NCI-H2196 treated with DMSO at 0.1 percent for 48 hours (cell line): ENCODE data around the gene PVRIG.
"Not testable (repeated sequence)": the region's sequence is repeated elsewhere in the genome, so short reads cannot be mapped to it uniquely, and the experiment has no call there.

Experiments
- DNase-seq: peaks from one replicate; lab custom pipeline; 2025; ENCODE audit not compliant: unreplicated experiment; lab: John Stamatoyannopoulos, UW

PVRIG gene

DNA sequence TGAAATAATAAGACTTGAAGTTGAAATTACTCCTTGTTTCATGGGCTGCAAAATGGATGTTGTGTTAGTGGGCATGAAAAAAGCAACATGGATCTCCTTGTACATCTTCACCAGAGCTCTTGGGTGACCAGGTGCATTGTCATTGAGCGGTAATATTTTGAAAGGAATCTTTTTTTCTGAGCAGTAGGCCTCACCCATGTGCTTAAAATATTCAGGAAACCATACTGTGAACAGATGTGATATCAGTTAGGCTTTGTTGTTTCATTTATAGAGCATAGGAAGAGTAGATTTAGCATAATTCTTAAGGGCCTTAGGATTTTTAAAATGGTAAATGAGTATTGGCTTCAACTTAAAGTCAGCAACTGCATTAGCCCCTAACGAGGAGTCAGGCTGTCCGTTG, 26.8 kb upstream of the PVRIG start:
- no peak for DNase-seq

DNA sequence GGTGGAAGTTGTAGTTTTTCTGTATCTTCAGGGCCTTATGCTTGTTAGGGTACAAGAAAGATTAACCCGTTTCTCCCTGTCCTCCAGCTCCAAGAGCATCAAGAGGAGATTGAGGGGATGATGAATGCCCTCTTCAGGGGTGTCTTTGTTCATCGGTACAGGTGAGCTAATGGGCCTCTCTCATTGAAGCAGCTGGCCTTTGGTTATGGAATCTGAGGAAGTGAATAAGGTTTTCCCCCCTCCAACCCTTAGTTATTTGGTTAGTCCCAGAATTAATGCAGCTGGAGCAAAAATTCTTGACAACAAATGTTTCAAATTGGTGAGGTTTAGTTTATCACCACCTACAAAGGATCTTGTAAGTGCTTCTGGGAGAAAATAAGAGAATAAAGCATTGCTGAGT, 24.5 kb upstream of the PVRIG start:
- DNase-seq, result no peak

DNA sequence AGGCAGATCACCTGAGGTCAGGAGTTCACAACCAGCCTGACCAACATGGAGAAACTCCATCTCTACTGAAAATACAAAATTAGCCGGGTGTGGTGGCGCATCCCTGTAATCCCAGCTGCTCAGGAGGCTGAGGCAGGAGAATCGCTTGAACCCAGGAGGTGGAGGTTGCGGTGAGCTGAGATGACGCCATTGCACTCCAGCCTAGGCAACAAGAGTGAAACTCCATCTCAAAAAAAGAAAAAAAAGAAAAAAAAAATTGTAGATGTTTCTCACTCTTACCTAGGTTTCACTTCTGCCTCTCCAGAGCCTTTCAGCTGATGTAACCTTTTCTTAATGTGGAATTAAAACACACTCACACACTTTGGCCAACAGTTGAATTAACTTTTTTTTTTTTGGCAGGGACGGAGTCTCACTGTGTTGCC, 23.8 kb upstream of the PVRIG start:
- not testable (repeated sequence) for DNase-seq

DNA sequence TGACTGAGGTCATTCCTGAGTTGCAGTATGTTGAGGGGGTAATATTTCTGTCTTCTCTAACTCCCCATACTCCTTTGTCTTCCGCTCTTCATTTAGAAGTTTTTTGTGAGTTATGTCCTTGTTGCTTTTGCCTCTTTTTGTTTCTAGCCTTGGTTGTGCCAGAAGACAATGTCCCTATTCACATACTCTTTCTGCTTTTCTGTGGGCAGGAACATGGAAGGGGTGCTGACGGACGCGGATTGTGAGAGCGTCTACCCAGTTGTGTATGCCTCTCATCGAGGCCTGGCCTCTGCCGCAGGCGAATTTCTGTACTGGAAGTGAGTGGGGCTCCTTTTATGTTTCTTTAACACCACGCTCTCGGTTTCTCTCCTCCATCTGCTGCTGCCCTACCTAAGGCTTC, 21.5 kb upstream of the PVRIG start:
- DNase-seq, result no peak

DNA sequence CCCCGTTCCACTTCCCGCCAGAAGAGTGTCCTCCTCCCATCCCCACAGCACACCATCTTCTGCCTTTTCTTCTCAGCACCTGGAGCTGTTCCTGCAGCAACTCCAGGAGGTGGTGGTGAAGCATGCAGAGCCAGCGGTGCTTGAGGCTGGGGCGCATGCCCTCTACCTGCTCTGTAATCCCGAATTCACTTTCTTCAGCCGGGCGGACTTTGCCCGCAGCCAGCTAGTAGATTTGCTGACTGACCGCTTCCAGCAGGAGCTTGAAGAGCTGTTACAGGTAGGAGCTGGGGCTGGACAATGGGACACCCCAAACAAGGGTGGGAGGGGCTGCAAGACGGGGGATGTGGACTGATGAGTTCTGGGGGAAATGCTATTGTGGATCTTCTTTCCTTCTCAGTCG, 19.1 kb upstream of the PVRIG start:
- no peak for DNase-seq

DNA sequence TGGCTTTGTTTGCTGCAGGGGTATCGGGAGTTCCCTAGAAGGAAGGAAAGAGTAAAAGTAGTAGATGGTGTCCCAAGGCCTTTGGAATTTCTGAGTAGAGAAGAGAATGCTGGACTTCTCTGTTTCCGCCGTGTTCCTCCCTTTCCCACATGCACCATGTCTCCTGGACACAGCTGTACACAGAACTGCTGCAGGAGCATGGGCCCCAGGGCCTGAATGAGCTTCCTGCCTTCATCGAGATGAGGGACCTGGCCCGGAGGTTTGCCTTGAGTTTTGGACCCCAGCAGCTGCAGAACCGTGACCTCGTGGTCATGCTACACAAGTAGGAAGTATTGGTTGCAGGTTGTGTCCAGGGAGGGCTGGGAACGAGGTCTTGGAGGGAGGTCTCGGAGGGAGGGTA, 15.3 kb upstream of the PVRIG start:
- DNase-seq, result no peak

DNA sequence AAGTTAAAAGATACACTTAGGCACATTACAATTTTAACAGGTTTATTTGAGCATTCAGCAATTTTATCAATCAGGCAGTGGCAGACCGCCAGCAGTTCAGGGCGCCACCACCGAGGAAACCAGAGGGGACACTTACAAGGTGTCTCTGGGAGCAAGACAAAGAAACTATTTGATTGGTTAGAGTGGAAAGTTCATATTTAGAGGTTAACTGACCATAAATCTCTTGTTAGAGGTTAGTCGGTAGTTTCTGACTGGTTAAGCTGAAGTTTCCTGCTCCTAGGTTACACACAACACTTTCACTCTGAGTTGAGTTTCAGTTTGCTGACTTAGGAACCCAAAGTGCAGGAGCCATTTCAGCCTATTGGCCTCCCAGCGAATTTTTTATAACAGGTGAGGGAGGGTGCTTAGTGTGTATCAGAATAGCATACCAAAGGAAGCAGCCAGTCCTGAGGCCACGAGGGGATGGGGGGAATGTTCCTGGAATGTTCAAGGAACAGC, 10.8 kb upstream of the PVRIG start:
- no peak for DNase-seq

DNA sequence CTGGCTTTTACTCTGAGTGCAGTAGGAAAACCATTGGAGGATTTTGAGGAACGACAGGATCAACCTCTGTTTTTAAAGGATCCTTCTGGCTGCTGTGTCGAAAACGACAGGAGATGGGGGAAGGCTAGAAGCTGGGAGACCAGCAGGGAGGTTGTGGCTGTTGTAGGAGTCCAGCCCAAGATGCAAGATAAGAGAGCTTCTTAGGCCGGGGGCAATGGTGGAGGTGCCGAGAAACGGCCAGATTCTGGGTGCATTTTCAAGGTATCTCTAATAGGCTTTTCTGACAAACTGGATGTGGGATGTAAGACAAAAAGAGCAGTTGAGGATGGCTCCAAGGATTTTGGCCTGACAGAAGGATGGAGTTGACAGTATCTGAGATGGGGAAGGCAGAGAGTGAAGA, 10.3 kb upstream of the PVRIG start:
- no peak for DNase-seq

DNA sequence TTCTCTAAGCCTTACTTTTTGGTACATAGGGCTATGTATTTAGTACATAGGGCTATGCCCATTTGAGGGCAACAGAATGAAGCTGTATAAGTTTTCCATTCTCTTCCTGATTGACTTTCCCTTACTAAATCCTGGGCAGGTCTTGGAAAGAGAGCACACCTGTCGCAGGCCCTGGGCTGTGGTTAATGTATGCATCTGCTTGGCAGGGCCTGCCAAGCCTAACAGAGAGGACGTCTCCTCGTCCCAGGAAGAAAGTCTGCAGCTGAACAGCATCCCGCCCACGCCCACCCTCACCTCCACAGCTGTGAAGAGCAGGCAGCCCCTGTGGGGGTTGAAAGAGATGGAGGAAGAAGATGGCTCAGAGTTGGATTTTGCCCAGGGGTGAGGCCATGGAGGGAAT, 8.9 kb upstream of the PVRIG start:
- DNase-seq, result no peak

DNA sequence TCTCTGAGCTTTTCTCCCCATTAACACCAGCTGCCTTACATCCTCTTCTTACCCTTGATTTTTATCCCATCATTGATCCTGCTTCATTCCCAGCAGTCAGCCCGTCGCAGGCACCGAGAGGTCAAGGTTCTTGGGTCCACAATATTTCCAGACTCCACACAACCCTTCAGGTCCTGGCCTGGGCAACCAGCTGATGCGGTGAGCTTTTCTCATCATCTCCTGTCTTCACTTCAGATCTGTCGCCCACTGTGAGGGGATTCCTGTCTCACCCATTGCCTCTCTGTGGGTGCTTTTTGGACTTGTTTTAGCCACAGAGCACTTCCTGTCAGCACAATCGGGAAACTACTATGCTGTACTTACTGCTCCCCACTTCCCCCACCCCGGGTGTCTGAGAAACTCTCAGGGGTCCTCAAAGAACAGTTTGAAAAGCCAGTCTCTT, 8.4 kb upstream of the PVRIG start:
- DNase-seq, result no peak

DNA sequence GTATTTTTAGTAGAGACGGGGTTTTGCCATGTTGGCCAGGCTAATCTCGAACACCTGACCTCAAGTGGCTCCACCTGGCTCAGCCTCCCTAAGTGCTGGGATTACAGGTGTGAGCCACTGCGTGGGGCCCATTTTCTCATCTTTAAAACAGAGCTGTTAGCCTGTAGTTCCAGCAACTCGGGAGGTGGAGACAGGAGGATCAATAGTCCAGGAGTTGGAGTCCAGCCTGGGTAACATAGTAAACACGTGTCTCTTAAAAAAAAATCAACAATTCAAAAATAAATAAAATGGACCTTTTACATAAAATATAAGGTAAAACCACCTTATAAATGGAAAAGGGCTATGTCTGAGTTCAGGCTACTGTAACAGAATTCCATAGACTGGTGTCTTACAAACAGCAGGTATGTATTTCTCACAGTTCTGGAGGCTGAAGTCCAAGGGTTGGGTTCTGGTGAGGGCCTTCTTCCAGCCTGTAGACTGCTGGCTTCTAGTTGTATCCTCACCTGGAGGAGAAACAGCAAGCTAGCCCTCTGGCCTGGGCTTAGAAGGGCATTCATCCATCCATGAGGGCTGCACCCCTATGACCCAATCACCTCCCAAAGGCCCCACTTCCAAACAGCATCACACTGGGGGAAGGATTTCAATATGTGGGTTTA, 7.0 kb upstream of the PVRIG start:
- no peak for DNase-seq

DNA sequence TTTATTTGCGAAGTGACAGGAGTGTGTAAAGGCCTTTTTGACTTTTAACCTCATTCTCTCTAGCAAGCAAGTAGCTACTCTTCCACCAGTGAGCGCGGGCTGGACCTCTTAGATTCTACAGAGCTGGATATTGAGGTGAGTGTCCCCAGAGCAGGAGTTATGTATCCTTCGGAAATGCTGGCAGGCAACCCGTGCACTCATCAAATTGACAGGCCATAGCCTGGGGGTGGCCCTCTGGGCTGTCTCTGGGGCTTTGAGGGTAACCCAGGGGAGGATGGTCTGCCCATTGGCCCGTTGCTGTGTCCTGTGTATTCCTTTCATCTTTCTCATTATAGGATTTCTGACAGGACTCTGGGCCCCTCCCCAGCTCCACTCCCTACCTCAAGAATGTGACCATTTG, 6.1 kb upstream of the PVRIG start:
- no peak for DNase-seq

DNA sequence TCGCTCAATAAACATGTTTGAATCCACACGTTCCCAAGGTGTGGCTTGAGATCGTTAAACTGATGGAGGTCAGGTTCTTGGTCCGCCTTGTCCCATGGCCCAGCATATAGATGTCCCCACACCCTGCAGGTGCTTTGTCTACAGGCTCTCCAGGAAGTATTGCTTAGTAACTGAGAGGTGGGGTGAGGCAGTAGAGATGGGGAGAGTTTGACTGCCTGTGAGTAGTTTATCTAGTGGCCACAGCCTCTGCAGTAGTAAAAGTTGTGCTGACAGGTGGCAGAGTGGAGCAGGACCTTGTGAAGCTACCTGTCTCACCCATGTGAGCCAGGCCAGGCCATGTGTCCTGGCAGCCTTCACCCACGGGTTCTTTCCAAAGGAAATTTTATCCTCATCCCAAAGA, 5.4 kb upstream of the PVRIG start:
- not testable (repeated sequence) for DNase-seq

DNA sequence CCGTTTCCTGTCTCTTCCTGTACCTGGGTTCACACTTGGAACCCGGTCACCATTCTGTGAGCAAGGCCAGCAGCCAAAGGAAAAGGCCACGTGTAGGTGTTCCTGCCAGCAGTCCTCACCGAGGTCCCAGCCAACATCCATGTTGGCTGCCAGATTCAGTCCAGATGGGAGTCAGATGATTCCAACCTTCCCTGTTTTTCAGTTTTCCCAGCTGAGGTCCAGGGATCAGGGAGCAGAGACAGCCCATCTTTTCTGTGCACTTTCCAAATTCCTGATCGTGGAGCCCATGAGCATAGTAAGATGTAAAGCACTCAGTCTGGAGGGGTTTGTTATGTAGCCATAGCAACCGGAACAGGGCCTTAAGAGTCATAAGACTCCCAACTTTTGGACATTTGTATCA, 3.9 kb upstream of the PVRIG start:
- DNase-seq, result no peak

DNA sequence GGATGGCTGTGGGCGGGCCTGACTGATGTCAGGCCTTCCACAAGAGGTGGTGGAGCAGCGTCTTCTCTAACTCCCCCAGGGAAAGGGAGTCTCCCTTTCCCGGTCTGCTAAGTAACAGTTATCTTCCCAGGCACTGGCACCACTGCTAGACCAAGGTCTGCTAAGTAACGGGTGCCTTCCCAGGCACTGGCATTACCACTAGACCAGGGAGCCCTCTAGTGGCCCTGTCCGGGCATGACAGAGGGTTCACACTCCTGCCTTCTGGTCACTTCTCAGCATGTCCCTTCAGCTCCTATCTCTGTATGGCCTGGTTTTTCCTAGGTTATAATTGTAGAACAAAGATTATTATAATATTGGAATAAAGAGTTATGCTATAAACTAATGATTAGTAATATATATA, 1.8 kb upstream of the PVRIG start:
- peak; percentile 19 for DNase-seq

DNA sequence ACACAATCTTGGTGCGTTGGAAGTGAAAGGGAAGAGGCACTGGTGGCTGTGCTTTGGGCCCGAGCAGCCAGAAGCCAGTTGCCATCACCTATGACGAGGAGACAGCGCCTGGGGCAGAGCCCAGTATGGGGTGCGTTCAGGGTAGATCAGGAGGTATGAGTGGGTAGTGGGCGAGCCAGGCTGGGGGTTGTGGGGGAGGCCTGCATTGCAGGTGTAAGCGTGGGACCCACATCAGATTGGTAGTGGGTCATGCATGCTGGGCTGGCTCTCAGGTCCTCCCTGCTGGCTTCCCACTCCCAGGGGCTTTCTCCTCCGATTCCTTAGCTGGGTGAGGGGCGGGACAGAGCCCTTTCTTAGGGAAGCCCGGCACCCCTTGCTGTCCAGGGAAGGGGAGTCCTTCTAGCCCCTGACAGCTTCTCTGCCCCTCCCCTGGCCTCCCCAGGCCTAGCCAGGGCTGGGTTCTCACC, 445 bp upstream of the PVRIG start:
- no peak for DNase-seq

DNA sequence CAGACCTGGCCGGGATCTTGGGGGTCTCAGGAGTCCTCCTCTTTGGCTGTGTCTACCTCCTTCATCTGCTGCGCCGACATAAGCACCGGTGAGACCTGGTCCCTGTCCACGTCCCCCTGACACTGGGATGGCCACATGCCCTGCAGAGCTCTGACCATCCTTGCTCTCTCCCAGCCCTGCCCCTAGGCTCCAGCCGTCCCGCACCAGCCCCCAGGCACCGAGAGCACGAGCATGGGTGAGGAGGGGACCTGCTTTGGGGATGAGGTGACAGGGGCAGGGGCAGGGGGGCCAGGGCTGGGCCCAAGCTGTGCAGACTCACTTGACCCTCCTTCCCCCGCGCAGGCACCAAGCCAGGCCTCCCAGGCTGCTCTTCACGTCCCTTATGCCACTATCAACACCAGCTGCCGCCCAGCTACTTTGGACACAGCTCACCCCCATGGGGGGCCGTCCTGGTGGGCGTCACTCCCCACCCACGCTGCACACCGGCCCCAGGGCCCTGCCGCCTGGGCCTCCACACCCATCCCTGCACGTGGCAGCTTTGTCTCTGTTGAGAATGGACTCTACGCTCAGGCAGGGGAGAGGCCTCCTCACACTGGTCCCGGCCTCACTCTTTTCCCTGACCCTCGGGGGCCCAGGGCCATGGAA, 959 bp downstream of the PVRIG start:
- no peak for DNase-seq

DNA sequence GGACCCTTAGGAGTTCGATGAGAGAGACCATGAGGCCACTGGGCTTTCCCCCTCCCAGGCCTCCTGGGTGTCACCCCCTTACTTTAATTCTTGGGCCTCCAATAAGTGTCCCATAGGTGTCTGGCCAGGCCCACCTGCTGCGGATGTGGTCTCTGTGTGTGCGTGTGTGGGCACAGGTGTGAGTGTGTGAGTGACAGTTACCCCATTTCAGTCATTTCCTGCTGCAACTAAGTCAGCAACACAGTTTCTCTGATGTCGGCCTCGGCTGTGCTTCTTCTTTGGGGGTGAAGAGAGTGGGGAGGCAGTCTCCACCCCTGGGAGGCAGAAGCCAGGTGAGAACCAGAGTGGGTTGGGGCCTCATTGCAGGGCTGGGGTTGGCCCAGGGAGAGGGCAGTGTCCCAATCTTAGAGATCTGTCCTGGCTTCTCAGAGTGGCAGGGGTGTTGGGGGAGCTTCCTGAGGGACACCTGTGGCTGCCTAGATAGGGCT, 1.5 kb downstream of the PVRIG start:
- DNase-seq, result no peak

DNA sequence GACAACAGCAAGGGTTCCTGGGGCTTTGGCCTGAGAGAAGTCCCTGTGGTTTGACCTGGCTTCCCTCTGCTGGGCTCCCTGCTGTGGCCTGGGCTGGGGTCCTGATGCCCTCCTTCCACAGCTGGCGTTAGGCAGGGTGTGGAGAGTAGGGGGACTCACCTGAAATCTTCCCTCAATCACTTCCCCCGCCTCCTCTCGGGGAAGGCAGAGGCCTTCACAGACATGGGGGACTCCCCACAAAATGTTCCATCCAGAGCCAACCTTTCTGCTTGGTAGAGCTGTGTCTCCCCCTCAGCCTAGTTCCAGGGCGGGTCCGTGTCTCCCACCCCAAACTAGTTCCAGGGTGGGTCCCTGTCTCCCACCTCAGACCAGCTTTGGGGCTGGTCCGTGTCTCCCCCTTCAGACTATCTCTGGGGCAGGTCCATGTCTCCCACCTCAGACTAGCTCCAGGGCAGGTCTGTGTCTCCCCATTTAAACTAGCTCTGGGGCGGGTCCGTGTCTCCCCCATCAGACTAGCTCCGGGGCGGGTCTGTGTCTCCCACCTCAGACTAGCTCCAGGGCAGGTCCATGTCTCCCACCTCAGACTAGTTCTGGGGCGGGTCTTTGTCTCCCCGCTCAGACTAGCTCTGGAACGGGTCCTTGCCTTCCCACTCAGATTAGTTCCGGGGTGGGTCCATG, 2.2 kb downstream of the PVRIG start:
- DNase-seq, result no peak

DNA sequence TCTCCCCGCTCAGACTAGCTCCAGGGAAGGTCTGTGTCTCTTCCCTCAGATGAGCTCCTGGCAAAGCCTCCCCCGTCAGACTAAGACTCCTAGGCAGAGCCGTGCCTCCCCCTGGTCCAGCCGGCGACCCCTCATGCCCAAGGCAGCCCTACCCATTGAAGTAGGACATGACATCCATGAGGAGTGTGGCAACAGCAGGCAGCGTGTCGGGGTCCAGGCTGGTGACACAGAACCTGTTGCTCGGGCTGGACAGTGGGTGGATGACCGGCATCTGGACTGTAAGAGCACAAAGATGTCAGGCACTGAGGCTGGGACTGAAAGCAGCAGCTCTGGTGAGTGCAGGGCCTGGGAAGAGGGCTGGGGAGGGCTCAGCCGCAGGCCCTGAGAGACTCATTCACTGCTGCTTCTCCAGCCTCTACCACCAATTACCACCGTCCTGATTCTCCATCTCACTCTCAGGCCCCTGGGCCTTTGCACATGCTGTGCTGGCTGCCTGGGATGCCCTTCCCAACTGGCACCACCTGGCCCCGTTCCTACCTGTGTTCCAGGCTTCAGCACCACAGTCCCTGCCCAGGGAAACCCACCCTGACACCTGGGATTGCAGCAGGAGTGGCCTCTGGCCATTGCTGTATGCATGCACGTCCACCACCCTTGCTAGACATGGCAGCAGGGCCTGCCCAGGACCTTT, 2.8 kb downstream of the PVRIG start:
- no peak for DNase-seq

DNA sequence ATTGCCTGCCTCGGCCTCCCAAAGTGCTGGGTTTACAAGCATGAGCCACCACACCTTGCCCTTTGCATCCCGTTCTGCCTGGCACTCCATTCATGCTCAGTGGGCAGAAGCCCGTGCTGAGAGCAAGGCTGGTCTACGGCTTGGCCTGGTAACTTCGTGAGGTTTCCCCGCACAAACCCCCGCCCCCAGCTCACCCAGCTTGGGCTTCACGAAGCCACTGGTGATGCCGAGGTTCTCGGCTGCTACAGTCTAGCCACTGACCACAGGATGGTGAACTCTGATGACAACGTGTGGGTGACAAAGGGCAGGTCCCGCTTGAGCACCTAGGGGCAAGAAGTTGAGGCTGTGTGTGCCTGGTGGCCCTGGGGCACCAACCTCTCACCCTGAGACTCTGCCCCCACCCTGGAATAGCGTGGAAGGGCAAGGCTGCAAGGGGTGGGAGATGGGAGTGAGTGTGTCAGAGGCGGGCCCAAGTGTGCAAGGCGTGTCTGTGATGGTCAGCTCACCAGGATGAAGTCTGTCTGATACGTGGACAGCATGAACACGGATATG, 3.7 kb downstream of the PVRIG start:
- DNase-seq, result not testable (repeated sequence)
